ENCODE data around the gene CELA3A. TPM values are rescaled to one million over a fixed set of nuclear protein-coding genes. Genes with fewer than 3 reads are reported as not detected.

CELA3A gene
- total RNA-seq, 2 donors from 2014 or later, result 0.56 to 25.0 TPM

- peaks cover 10% of the 10 kb centered on the region for H3K4me1 ChIP-seq
- intact Hi-C loops (cut with DNase I), result no loop called here
- TF ChIP-seq, protein P1, sequence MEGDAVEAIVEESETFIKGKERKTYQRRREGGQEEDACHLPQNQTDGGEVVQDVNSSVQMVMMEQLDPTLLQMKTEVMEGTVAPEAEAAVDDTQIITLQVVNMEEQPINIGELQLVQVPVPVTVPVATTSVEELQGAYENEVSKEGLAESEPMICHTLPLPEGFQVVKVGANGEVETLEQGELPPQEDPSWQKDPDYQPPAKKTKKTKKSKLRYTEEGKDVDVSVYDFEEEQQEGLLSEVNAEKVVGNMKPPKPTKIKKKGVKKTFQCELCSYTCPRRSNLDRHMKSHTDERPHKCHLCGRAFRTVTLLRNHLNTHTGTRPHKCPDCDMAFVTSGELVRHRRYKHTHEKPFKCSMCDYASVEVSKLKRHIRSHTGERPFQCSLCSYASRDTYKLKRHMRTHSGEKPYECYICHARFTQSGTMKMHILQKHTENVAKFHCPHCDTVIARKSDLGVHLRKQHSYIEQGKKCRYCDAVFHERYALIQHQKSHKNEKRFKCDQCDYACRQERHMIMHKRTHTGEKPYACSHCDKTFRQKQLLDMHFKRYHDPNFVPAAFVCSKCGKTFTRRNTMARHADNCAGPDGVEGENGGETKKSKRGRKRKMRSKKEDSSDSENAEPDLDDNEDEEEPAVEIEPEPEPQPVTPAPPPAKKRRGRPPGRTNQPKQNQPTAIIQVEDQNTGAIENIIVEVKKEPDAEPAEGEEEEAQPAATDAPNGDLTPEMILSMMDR (IDR thresholded peaks at IDR 0.05), result no peak
- H3K27ac ChIP-seq, result peak within 1 kb of the TSS; percentile 97
- H3K36me3 ChIP-seq, result no peaks in the 10 kb centered on the region
- no peaks in the 10 kb centered on the region for H3K27me3 ChIP-seq
- peak; percentile 97 for DNase-seq
- H3K9me3 ChIP-seq, result no peaks in the 10 kb centered on the region
- peak within 1 kb of the TSS; percentile 94 to 99 for H3K9ac ChIP-seq (ENCODE audit: low read depth in 2 of 2, low read length in 2 of 2)
- H3K4me3 ChIP-seq, result peak within 1 kb of the TSS; percentile 81
Measured at GRCh38 chr1:22052115-22053016, 50.9 kb downstream of the CELA3A start, which contains the start of gene CDC42. TSS of gene CDC42 (plus strand) at chr1:22052709. CDS start at chr1:22078479, 25,770 bp downstream.

GRCh38 chr1:22053017-22053860, 51.8 kb downstream of the CELA3A start:
- H3K4me3 ChIP-seq, result peak overlapping the region; percentile 81
- peaks cover 10% of the 10 kb centered on the region for H3K4me1 ChIP-seq
- H3K36me3 ChIP-seq, result no peaks in the 10 kb centered on the region
- peak overlapping the region; percentile 97 for H3K27ac ChIP-seq
- H3K9ac ChIP-seq (ENCODE audit: low read depth in 2 of 2, low read length in 2 of 2), result peak overlapping the region; percentile 94 to 99
- H3K9me3 ChIP-seq, result no peaks in the 10 kb centered on the region
- no peaks in the 10 kb centered on the region for H3K27me3 ChIP-seq
- peak; percentile 54 for DNase-seq
- intact Hi-C loops (cut with DNase I), result no loop called here
- TF ChIP-seq, protein P1 (IDR thresholded peaks at IDR 0.05), result no peak

GRCh38 chr1:22053861-22054770, 52.7 kb downstream of the CELA3A start:
- Histone ChIP-seq H3K4me1 (peaks cover 10% of the 10 kb centered on the region), H3K36me3 (no peaks in the 10 kb centered on the region), H3K4me3 (peak overlapping the region; percentile 81), H3K9me3 (no peaks in the 10 kb centered on the region), H3K27ac (peak overlapping the region; percentile 97), H3K9ac (ENCODE audit: low read depth in 2 of 2, low read length in 2 of 2) (peak overlapping the region; percentile 94 to 99), H3K27me3 (no peaks in the 10 kb centered on the region)
- no peak for DNase-seq
- TF ChIP-seq, protein P1 (IDR thresholded peaks at IDR 0.05), result no peak
- intact Hi-C loops (cut with DNase I), result no loop called here

DNA sequence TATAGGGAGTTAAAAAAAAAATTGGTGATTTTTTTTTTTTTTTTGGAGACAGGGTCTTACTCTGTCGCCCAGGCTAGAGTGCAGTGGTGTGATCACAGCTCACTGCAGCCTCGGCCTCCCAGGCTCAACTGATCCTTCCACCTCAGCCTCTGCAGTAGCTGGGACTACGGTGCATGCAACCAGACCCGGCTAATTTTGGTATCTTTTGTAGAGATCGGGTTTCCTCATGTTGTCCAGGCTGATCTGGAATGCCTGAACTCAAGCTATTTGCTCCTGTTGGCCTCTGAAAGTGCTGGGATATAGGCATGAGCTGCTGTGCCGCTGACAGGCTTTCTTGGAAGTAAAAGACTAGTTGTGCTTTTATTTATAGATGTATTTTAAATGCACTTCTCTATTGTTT, 54.0 kb downstream of the CELA3A start:
- H3K9ac ChIP-seq (ENCODE audit: low read depth in 2 of 2, low read length in 2 of 2), result no peak overlapping the region
- H3K4me1 ChIP-seq, result peaks cover 10% of the 10 kb centered on the region
- no peaks in the 10 kb centered on the region for H3K9me3 ChIP-seq
- DNase-seq, result no peak
- TF ChIP-seq, protein P1 (IDR thresholded peaks at IDR 0.05), result no peak
- no peaks in the 10 kb centered on the region for H3K36me3 ChIP-seq
- no peak overlapping the region for H3K4me3 ChIP-seq
- no peaks in the 10 kb centered on the region for H3K27me3 ChIP-seq
- no peak overlapping the region for H3K27ac ChIP-seq
- intact Hi-C loops (cut with DNase I), result no loop called here
